Neuronal stem cell (in vitro differentiated cells): Measurements from ENCODE around the gene VAMP7. TPM values are rescaled to one million over a fixed set of nuclear protein-coding genes. Genes with fewer than 3 reads are reported as not detected.

Experiments used
- DNase-seq: peaks from one replicate; pipeline ENCODE4 v3.0.0-alpha.2; 2013; ENCODE audit warnings: low spot score
- H2AFZ ChIP-seq: one replicate; pipeline ENCODE4 v1.6.1; 2013; ENCODE audit warnings: mild to moderate bottlenecking, low read length, inconsistent platforms
- H2AK5ac ChIP-seq: 2 replicates; pipeline ENCODE4 v1.6.1; 2013; ENCODE audit warnings: low read depth, mild to moderate bottlenecking, inconsistent platforms, low read length, moderate library complexity, mixed read lengths
- H2BK120ac ChIP-seq: 2 replicates; pipeline ENCODE4 v1.6.1; 2013; ENCODE audit warnings: low read depth, mild to moderate bottlenecking, inconsistent platforms, low read length, moderate library complexity, mixed read lengths
- H2BK12ac ChIP-seq: one replicate; pipeline ENCODE4 v1.6.1; 2013; ENCODE audit warnings: low read length, inconsistent platforms
- H2BK15ac ChIP-seq: 2 replicates; pipeline ENCODE4 v1.6.1; 2013; ENCODE audit warnings: mild to moderate bottlenecking, low read length, inconsistent platforms, mixed read lengths
- H2BK5ac ChIP-seq: one replicate; pipeline ENCODE4 v1.6.1; 2013; ENCODE audit warnings: inconsistent platforms, mild to moderate bottlenecking, low read length, moderate library complexity
- H3K14ac ChIP-seq: one replicate; pipeline ENCODE4 v1.6.1; 2013; ENCODE audit warnings: low read length, inconsistent platforms
- H3K18ac ChIP-seq: 2 replicates; pipeline ENCODE4 v1.6.1; 2013; ENCODE audit warnings: low read length, inconsistent platforms
- H3K23ac ChIP-seq: 2 replicates; pipeline ENCODE4 v1.6.1; 2013; ENCODE audit warnings: low read depth, mild to moderate bottlenecking, mixed read lengths, low read length, inconsistent platforms; ENCODE audit not compliant: poor library complexity
- H3K27ac ChIP-seq: replicated peaks from 3 replicates; pipeline ENCODE4 v1.5.1; 2013; ENCODE audit warnings: low read length, inconsistent platforms
- H3K27me3 ChIP-seq, 3 experiments: 2 replicates each; pipeline ENCODE4 v1.6.1; 2013; ENCODE audit warnings: low read length in 3 of 3, mild to moderate bottlenecking in 2 of 3, inconsistent platforms in 1 of 3, low read depth in 1 of 3, mixed read lengths in 1 of 3, moderate library complexity in 1 of 3; ENCODE audit not compliant: control insufficient read depth in 3 of 3, insufficient read depth in 3 of 3
- H3K36me3 ChIP-seq, 2 donors: replicated peaks in 1 of 2; 2 replicates each; pipeline ENCODE4 v1.6.1; 2013; ENCODE audit warnings: low read length in 2 of 2; ENCODE audit not compliant: control insufficient read depth in 2 of 2, insufficient read depth in 2 of 2
- H3K4ac ChIP-seq: 2 replicates; pipeline ENCODE4 v1.6.1; 2013; ENCODE audit warnings: inconsistent platforms, mild to moderate bottlenecking, low read length, moderate library complexity
- H3K4me1 ChIP-seq, 2 donors: 1 replicate in 1 of 2; 2 replicates in 1 of 2; pipeline ENCODE4 v1.6.1; 2013; ENCODE audit warnings: low read length in 2 of 2, low read depth in 1 of 2; ENCODE audit not compliant: control insufficient read depth in 2 of 2, insufficient read depth in 1 of 2
- H3K4me2 ChIP-seq: one replicate; pipeline ENCODE4 v1.6.1; 2013; ENCODE audit warnings: mild to moderate bottlenecking, low read length, inconsistent platforms; ENCODE audit not compliant: insufficient read depth, poor library complexity, severe bottlenecking
- H3K4me3 ChIP-seq, 2 donors: 2 replicates each; pipeline ENCODE4 v1.5.1; 2013; ENCODE audit warnings: low read length in 2 of 2, mild to moderate bottlenecking in 2 of 2, inconsistent platforms in 1 of 2, moderate library complexity in 1 of 2
- H3K79me1 ChIP-seq: one replicate; pipeline ENCODE4 v1.6.1; 2013; ENCODE audit warnings: low read depth, mild to moderate bottlenecking, inconsistent platforms, low read length, moderate library complexity
- H3K9ac ChIP-seq: one replicate; pipeline ENCODE4 v1.6.1; 2013; ENCODE audit warnings: mild to moderate bottlenecking, low read depth, low read length, inconsistent platforms; ENCODE audit not compliant: poor library complexity
- H3K9me3 ChIP-seq, 2 donors: replicated peaks in 1 of 2; 2 replicates each; pipeline versions ENCODE3 to v1.6.1; 2013; ENCODE audit warnings: low read length in 2 of 2, mild to moderate bottlenecking in 2 of 2, inconsistent platforms in 1 of 2, low read depth in 1 of 2, mixed read lengths in 1 of 2, moderate library complexity in 1 of 2; ENCODE audit not compliant: control insufficient read depth in 2 of 2, insufficient read depth in 1 of 2
- H4K8ac ChIP-seq: one replicate; pipeline ENCODE4 v1.6.1; 2013; ENCODE audit warnings: low read depth, mild to moderate bottlenecking, inconsistent platforms, low read length, moderate library complexity
- H4K91ac ChIP-seq: one replicate; pipeline ENCODE4 v1.6.1; 2013; ENCODE audit warnings: low read length, low read depth, mild to moderate bottlenecking, inconsistent platforms; ENCODE audit not compliant: poor library complexity
- WGBS, 2 donors: extraction: QIAGEN DNeasy Blood & Tissue Kit; methylation state at CpG; one replicate each; pipeline ENCODE4 v1.1.7; 2013; ENCODE audit warnings: missing lambda C conversion rate in 2 of 2, mixed read lengths in 1 of 2; ENCODE audit not compliant: insufficient read length in 2 of 2, insufficient replicate concordance in 1 of 2; ENCODE audit errors: extremely low coverage in 2 of 2; 5-methylcytosine and 5-hydroxymethylcytosine counted together
- small RNA-seq: library from polyadenylated mRNA; stranded (forward); fragments of <200 nt; extraction: miRNeasy Mini kit (QIAGEN cat#:217004); gene quantifications from one replicate; pipeline ENCODE3, GENCODE V24; 2013; ENCODE audit not compliant: insufficient read depth

VAMP7 gene

DNA sequence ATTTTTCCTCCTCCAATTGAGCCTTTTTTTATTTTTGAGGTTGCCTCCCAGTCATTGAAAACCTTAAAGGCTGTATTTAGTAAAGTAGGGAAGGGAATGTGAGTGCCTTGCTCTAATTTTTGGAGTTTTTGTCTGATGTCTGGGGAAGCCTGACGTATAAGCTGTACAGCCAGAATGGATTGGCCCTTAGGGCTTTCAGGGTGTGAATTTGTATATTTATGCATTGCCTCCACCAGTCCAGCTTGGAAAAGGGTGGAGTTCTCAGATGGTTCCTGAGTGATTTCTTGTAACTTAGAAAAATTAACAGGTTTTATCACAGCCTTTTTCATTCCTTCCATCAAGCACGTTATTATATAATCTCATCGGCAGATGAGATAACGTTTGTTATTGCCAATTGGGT is 107.7 kb downstream of the VAMP7 start:
- Histone ChIP-seq H3K9ac (no peak overlapping the region), H2BK5ac (no peak overlapping the region), H3K14ac (no peak overlapping the region), H3K36me3 (no peaks in the 10 kb centered on the region), H3K27ac (no peak overlapping the region), H3K18ac (no peak overlapping the region), H2BK15ac (no peak overlapping the region), H2BK120ac (no peak overlapping the region), H3K9me3 (peaks cover 0 to 18% of the 10 kb centered on the region in 2 donors), H3K79me1 (no peaks in the 10 kb centered on the region), H3K23ac (no peak overlapping the region), H3K4ac (no peak overlapping the region), H4K8ac (no peak overlapping the region), H3K4me1 (no peaks in the 10 kb centered on the region), H3K27me3 (no peaks in the 10 kb centered on the region), H2AFZ (no peak overlapping the region), H2AK5ac (no peak overlapping the region), H4K91ac (no peak overlapping the region), H3K4me2 (no peak overlapping the region), H3K4me3 (no peak overlapping the region), H2BK12ac (no peak overlapping the region)
- no peak for DNase-seq
- WGBS, 2 donors, result no CpG with 5 or more reads among the region's 4 CpGs

Small RNAs within 50 kb of the gene (small RNA-seq; reads per million reads assigned to genes)
- gene DPH3P2, result not detected
